Fibroblast of the aortic adventitia (primary cell): ENCODE results near the gene KRT77. TPM values are rescaled to one million over a fixed set of nuclear protein-coding genes. Genes with fewer than 3 reads are reported as not detected.

Experiments
- DNase-seq: peaks from one replicate; pipeline ENCODE4 v3.0.0-alpha.2; 2010; ENCODE audit warnings: low read depth
- H3K4me3 ChIP-seq: 2 replicates; pipeline ENCODE4 v1.5.1; 2011; ENCODE audit warnings: low read depth, mild to moderate bottlenecking, control low read depth, low read length, moderate library complexity
- total RNA-seq: library from RNA; depleted of rRNA; stranded (reverse); fragments of >200 nt; gene quantifications from 2 replicates; pipeline ENCODE4 v1.2.3, GENCODE V29; 2012; ENCODE audit warnings: low replicate concordance
- TF ChIP-seq, protein P1 (sequence below): IDR thresholded peaks from 2 replicates; pipeline ENCODE4 v1.5.1; 2011; ENCODE audit warnings: mild to moderate bottlenecking, low read length, control low read depth, inconsistent platforms; ENCODE audit not compliant: insufficient read depth

The KRT77 gene
- total RNA-seq, 1 donor, result not detected

DNA sequence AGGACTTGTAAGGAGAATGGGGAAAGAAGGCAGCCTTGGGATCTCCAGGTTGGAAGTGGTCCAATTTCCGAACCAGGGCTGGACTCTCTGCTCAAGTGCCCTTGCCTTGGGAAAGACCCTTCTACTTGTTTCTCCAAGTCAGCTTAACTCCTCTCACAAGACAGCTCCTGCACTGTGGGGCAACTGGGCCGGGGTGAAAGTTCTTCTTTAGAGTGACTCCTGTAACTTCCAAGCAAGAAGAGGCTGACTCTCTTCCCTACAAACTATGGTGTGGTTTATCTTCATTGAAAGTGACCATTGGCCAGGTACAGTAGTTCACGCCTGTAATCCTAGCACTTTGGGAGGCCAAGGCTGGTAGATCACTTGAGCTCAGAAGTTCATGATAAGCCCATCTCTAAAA is 36.9 kb downstream of the KRT77 start:
- H3K4me3 ChIP-seq, result no peak overlapping the region
- no peak for DNase-seq
- TF ChIP-seq, protein P1, sequence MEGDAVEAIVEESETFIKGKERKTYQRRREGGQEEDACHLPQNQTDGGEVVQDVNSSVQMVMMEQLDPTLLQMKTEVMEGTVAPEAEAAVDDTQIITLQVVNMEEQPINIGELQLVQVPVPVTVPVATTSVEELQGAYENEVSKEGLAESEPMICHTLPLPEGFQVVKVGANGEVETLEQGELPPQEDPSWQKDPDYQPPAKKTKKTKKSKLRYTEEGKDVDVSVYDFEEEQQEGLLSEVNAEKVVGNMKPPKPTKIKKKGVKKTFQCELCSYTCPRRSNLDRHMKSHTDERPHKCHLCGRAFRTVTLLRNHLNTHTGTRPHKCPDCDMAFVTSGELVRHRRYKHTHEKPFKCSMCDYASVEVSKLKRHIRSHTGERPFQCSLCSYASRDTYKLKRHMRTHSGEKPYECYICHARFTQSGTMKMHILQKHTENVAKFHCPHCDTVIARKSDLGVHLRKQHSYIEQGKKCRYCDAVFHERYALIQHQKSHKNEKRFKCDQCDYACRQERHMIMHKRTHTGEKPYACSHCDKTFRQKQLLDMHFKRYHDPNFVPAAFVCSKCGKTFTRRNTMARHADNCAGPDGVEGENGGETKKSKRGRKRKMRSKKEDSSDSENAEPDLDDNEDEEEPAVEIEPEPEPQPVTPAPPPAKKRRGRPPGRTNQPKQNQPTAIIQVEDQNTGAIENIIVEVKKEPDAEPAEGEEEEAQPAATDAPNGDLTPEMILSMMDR, result no peak

DNA sequence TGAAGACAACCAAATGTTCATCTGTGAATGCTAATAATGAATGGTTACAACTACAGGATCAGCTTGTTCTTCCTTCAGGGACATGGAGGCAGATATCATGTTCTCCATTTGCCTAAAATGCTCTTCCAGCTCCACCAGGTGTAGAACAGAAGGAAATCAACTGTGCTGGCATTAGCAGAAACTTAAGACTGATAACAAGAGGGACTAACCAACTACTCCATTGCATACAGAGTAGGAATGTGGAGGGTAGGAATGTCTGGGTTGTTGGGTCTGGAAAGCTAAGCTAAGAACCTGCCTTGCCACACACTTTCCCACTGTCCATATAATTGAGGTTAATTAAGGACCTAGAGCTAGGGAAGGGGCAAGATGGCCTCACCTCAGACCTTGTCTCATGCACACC is 39.9 kb downstream of the KRT77 start:
- no peak overlapping the region for H3K4me3 ChIP-seq
- TF ChIP-seq, protein P1, result no peak
- DNase-seq, result no peak

DNA sequence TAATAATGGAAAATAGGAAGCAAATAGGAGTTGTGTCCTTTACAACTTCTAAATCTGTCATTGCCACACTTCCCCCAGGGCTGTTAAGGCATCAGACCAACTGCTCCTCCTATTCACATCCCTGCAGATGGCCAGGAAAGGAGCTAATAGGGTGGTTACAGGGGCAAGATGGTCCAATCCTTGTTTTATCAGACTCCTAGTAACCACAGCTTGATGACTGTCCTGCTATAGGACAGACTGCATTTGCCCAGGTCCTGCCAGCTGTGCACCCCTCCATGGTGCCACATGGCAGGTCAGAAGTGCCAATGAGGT is 40.5 kb downstream of the KRT77 start:
- TF ChIP-seq, protein P1, result no peak

DNA sequence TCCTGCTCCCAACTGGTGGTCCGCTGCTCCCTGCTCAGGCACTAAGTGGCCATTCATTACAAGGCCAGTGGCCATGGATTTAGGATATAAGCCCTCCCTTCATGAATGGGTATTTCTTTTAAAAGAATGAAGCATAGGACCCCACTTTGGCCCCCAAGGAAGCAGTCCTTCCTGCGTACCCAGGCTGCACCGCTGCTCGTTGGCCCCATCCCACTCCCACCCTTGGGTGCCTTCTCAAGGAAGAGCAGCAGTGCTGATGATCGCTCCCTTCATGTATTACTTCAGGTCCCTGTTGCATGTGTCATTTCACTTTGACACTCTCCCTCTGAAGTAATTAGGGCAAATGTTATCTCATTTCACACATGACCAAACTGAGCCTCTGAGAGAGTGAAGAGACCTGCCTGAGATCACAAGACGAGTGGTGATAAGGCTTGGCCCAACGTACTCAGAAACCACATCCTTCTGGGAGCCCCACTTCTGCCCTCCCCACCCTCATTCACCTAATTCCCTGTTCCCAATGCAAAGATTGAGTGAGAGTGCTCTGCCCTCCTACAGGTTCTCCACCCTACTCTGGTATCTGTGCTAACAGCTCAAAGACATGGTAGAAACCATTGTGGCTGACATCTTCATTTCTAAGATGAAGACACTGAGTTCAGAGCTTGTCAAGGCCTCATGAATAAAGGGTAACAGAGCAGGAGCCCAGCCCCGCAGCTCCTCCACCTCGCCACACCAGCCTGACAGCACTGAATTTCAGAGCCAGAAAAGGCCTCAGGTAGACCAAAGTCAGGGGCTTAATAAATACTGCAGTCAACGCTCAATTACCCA is 41.0 kb downstream of the KRT77 start:
- no peak for DNase-seq
- H3K4me3 ChIP-seq, result no peak overlapping the region
- TF ChIP-seq, protein P1, result no peak

More for the DNA sequence above, 40.5 kb downstream of the KRT77 start:
- DNase-seq, result no peak
- no peak overlapping the region for H3K4me3 ChIP-seq

DNA sequence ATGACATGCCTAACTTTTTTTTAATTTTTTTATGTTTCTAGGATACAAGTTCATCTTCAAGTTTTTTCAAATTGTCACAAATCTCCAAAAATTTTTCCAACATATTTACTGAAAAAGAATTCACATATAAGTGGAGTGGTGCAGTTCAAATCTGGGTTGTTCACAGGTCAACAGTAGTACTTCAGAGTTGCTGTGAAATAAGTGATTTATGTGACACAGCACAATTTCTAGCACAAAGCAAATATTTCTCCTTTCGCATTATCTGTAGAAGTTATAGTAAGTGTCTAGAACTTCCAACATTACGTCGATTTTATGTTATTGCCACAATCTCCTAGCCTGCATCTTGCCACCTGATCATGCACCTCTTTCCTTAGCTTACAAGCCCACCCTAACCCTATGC is 41.7 kb downstream of the KRT77 start:
- DNase-seq, result no peak
- TF ChIP-seq, protein P1, result no peak
- no peak overlapping the region for H3K4me3 ChIP-seq

DNA sequence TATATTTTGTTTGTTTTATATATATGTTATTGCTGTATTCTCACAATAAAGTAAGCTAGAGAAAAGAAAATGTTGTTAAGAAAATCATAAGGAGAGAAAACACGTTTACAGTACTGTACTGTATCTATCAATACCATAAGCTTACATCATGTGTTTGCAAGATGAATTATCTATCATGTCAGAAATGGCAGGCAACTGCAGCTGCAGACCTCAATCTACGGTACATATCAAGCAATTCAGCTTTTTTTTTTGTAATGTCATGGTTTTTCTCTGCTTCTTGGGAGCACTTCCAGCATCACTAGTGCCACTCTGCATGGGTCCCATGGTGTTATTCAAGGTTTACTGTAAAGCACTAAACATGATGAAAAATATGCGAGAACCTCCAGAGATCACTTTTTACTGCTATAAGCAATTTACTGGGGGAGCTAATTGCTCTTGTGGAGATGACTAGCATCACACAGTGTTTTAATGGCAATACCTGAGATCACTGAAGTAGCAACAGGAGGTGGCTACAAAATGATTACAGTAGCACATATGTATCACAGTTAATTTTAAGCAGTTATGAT is 42.3 kb downstream of the KRT77 start:
- DNase-seq, result no peak
- TF ChIP-seq, protein P1, result no peak
- no peak overlapping the region for H3K4me3 ChIP-seq

DNA sequence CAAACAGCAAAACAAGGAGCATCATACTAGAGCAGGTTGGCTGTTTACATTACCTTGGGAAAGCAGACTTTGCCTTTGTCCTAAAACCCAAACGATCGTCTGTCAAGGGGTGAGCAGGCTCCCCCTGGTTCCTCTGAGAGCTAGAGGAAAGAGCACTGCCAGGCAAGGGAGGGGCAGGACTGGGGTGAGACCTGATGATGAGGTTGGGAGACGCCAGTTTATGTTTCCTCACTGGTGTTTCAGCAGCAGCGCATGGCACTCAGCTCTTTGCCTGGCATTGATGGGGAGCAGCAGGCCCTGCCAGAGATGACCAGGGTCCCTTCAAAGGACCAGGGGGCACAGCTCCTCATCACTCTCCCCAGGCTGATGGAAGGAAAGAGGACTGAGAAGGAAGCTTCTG is 43.4 kb downstream of the KRT77 start:
- no peak overlapping the region for H3K4me3 ChIP-seq
- TF ChIP-seq, protein P1, result no peak
- DNase-seq, result no peak
